A549 (cell line): Measurements from ENCODE around the gene LDLRAD4.

Experiments used
- EP300 ChIP-seq, 2 experiments: fragments of >200 bp; sonication (Bioruptor Twin); formaldehyde crosslinking; IDR thresholded peaks; 2 replicates in 1 of 2; 3 replicates in 1 of 2; pipeline ENCODE4 v1.6.1; 2016 to 2017
- POLR2A ChIP-seq: IDR thresholded peaks from 2 replicates; pipeline ENCODE4 v1.6.1; 2012; ENCODE audit warnings: mild to moderate bottlenecking, low read length
- RAD21 ChIP-seq, 2 experiments: fragments of >200 bp in 1 of 2; sonication (Bioruptor Twin) in 1 of 2; formaldehyde crosslinking in 1 of 2; IDR thresholded peaks in 1 of 2; conservative IDR thresholded peaks in 1 of 2; 2 replicates in 1 of 2; 3 replicates in 1 of 2; pipeline ENCODE4 v1.6.1; 2012 to 2018; ENCODE audit warnings: inconsistent platforms in 1 of 2
- REST ChIP-seq: fragments of 200-600 bp; sonication (generic); IDR thresholded peaks from 2 replicates; pipeline ENCODE4 v1.6.1; 2016; ENCODE audit warnings: antibody characterized with exemption, mild to moderate bottlenecking, moderate library complexity
- SMC3 ChIP-seq: fragments of >200 bp; sonication (Bioruptor Twin); formaldehyde crosslinking; IDR thresholded peaks from 3 replicates; pipeline ENCODE4 v1.6.1; 2018; ENCODE audit warnings: inconsistent platforms

- TF ChIP-seq REST = no peak
- no peak for TF ChIP-seq EP300 (IDR thresholded peaks at IDR 0.05)
- TF ChIP-seq SMC3 = no peak
- TF ChIP-seq RAD21 (conservative IDR thresholded peaks at IDR 0.05 in 1 of 2, IDR thresholded peaks at IDR 0.05 in 1 of 2) = no peak
- no peak for TF ChIP-seq POLR2A
Measured at GRCh38 chr18:13612196-13612997, 393.8 kb downstream of the LDLRAD4 start.
